Kidney capillary endothelial cell (primary cell): Measurements from ENCODE around the gene MEG3.

Source experiments
- DNase-seq: peaks from one replicate; pipeline ENCODE4 v3.0.0-alpha.2; 2018; ENCODE audit warnings: low spot score

Gene MEG3

DNA sequence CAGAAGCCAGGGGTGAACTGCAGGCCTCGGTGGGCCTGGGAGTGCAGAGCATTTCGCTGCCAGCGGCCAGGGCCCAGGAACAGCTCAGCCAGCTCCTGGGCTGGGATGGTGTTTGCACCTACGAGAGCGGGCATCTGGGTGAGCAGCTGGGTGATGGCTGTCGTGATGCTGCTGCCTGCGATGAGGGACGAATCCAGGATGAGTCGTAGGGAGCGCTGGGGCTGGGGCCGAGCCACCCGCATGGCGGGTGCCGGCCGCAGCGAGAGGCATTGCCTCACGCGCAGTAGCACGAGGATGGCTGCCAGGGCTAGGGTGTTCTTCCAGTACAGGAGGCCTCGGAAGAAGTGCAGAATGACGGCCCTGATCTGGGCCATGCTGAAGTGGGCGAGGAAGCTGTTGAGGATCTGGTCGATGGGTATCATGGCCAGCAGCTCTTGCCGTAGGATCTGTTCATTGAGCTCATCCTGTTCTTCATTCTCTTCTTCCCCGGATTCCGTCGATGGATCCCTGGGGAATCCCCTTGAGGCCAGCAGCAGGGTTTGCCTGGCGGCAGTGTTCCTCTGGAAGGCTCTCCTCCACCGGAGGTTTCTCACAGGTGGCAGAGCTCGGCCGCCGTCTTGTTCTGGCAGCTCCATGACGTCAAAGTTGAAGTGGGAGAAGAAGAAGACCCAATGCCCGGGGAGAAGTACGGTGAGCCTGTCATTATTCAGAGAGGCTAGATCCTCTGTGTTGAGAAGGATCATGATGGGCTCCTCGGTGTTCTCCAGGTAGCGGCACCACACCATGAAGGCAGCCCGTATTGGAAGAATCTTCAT, 55.5 kb downstream of the MEG3 start:
- DNase-seq, result no peak

DNA sequence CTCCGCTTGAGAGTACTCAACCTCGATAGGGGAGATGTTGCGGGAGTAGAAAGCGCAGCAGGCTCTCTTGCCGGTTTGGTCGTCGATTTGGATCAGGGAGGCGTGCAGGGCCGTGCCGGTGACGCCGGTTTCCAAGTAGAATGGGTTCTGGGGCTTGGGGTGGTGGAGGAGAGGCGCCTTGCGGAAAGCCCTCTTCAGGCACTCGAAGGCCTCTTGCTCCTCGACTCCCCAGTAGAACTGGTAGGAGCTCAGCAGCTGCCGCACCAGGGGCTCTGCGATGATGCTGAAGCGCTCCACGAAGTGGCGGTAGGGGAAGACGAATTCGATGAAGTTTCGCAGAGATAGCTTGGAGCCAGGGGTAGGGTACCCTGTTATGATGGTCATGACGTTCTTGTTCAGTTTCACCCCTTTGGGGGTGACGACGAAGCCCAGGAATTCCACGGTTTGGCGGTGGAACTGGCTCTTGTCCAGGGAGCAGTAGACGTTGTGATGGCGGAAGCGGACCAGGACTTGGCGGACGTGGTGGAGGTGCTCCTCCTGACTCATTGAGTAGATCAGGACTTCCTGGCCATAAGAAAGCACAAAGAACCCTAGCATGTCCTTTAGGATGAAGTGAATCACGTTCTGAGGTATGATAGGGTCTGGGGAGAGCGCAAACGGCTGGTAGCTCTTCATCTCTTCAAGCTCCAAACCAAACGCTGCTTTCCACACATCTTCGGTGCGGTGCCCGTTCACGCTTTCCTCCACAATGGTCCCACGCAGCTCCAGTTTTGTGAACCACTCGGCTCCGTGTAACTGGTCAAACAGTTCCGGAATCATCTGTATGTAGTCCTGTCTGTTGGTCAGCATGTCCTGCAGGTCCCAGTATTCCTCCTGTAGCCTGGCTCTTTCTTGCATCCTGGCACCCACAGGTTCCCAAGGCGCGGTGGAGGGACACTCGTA, 56.4 kb downstream of the MEG3 start:
- no peak for DNase-seq

DNA sequence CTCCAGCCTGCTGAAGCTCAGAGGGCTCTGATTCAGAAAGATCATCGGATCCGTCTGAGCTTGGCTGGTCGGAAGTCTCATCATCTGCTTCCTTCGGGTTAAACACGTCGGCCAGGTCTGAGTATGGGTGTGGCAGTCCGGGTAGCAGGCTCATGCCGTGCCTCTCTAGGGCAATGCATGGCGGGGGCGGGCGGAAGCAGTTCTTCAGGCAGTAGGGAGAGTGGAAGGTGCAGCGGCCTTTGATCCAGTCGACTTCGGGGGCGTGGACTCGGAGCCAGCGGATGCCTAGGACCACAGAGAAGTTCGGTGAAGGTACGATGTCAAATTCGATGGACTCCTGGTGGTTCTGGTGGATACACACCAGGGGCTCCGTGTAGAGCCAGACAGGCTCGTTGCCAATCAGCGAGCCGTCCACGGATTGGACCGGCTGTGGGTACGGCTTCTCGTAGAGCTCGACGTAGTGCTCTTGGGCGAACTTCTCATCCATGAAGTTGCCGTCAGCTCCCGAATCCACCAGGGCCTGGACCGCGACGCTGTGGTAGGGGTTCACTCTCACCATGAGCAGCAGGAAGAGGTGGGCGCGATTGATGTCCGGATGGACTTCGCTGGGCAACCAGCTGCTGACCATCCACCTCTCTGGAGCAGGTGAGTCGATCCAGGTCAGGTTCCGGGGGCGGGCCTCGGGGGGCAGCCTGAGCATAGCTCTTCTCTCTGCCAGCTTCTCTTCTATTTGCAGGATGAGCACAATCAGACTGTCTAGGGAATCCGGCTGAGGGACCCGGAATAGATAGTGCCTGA, 57.3 kb downstream of the MEG3 start:
- DNase-seq, result no peak

DNA sequence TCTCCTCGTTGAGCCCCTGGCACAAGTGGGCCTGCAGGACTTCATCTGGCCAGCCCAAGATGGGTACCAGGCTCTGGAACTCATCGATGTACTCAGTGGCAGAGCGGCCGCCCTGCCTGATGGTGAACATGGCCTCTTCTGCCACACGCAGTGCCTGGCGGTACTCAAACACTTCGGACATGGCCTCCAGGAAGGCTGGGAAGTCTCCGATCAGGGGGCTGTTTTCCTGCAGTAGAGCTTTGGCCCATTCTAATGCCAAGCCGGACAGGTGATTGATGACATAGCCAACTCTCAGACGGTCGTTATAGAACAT, 57.8 kb downstream of the MEG3 start:
- DNase-seq, result no peak

DNA sequence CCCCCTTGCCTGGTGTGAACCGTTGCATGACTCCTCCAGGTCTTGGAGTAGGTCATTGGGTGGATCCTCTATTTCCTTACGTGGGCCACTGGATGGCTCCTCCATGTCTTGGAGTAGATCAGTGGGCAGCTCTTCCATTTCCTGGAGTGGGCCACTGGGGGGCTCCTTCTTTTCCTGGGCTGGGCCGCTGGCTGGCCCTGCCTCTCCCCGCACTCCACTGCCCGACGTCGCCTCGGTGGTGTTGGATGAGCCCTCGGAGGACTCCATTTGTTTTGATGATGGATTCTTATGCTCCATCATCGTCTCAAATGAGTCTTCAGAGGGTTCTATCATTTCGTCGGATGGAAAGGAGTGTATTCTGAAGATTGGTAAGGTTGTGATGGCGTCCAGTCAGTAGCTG, 58.5 kb downstream of the MEG3 start:
- no peak for DNase-seq

DNA sequence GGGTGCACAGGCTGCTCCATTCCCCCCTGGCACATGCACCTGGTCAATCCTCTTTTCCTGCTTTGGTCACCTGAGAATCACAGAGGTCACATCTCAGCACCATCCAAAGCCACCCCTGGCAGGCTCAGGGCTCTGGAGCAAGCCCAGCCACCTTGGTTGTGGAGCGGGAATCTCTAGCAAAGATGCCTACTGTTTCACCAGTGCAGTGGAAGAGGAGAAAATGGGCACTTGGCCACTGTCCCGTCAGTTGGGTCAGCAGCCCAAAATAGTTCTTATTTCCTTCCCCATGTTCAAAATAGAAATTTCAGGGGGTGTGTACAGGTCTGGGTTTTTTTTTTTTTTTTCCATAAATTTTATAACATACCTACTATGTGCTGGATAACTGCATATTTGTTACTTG, 59.3 kb downstream of the MEG3 start:
- no peak for DNase-seq

DNA sequence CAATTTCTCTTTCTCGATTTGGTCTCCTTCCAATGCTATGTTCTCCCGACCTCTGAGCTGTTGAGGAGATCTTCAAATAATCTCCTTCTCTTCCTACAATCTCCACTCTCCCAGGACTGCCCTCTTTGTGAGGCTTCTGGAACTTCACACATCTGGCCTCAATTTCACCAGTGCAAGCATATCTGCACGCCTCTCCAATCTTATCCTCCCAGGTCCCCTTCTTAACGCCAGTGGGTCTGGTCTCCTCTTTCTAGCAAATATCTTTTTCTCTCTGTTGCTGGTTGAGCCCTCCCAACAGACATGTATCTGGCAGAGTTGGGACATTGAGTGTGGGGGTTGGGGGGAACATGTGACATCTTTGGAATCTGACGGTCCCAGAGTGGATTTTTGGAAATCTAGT, 59.7 kb downstream of the MEG3 start:
- no peak for DNase-seq

DNA sequence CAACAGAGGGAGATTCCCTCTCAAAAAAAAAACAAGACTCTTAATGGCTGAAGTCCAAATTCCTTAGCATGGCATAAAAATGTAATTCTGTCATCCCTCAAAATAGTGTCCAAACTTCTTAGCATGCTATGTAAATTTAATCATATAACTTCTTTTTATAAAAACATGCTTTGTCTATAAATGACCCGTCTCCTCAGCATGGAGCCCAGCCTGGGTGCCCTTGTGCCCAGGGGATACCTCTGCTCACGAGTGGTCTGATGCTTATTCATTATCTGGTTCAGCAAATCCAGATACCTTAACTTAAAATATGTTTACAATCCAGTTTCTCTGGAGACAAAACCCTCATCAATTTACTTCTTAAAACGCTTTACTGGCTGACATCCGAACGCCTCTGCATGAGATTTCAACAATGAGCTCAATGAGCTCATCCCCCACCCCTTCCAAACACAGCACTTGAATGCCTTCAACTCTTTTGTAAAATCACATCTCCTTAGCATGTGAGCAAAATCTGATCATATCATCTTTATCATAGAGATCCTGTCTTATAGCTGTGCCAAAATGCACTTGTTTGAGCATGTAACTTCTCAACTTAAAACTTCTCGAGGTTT, 61.9 kb downstream of the MEG3 start:
- no peak for DNase-seq

DNA sequence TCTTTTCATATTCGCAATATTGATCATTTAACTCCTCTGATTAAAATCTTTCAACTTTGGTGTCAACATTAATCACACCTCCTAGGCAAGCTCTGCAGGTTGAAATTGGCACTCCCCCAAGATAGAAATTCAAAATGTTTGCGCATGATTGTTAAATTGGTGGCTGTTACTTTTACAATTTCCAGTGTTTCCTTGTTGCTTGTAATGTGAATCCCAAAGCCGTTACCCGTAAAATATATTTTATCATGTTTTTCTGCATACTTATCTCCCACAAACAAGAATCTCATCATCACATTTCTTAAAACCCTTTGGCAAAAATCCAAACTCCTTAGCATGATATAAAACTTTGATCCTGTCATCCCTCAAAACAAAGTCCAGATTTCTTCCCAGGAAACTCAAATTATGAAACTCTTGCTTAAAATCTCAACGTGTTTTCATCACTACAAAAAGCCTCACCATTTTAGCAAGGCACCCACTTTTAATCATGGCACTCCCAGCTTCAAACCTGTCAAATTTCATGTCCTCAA, 62.9 kb downstream of the MEG3 start:
- no peak for DNase-seq

DNA sequence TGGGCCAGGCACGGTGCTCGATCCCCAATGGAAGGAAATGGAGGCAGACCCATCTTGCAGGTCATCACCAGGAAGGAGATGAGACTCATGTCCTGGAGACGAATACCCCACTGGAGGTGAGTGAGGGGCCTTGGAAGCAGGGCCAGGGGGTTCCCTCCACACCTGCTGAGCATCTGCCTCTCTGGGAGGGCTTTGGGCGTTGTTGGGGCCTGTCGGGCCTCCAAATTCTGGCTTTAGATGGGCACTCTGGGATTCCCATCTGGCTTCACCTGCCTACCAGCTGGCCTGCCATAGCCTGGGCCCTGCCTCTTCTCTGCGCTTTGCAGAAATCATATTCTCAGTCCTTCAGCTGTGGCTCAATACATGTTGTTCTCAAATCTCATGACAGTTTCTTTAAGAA, 63.7 kb downstream of the MEG3 start:
- DNase-seq, result no peak

DNA sequence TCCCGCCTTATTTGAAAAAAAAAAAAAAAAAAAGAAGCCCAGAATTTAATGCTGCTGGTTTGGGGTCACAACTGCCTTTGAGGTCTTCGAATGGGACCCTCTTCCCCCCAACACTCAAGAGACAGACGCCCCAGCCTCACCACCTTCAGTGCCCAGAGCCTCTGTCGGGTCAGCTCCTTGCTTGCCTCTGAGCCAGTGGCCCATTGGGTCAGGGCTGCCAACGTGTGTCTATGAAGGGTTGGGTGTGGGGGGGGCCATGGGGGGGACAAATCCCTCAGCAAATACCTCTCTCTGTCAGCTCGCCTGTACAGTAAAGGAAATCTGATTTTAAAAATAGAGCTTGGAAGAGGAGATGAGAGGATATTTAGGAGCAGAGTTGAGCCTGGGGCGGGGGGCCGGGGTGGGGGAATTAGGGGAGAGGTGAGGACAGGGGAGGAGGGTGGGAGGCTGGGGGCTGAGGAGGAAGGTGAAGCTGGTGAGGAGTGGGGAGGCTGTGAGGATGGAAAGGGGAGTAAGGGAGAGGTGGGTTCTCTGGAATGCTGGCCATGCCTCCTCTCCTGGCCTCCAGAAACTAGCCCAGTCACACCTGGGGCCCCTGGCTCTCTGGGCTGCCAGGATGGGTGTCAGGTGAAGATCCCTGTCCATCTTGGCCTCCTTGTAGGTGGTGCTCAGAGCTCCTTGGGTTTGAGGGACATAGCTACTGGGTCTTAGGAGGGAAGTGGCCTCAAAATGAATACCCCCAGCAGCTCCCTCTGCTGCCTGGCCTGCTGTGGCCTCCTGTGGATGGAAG, 64.3 kb downstream of the MEG3 start:
- DNase-seq, result no peak

DNA sequence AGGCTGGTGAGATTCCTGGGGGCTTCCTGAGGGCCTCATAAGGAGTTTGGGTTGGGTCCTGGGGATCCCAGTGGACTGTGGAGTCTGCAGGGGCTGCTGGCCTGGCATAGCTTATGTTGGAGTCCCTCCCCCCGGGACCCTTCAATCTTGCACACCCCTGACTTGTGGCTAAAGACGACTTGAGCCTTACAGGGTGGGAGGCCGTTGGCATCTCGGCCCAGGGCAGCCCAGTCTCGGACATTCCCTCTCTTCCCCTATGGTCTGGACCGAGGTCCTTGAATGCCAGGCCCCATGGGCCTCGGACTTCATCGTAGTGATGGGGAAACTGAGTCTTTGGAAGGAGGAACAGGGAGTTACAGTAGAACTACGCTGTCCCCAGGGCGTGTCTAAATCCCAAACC, 65.1 kb downstream of the MEG3 start:
- DNase-seq, result no peak

DNA sequence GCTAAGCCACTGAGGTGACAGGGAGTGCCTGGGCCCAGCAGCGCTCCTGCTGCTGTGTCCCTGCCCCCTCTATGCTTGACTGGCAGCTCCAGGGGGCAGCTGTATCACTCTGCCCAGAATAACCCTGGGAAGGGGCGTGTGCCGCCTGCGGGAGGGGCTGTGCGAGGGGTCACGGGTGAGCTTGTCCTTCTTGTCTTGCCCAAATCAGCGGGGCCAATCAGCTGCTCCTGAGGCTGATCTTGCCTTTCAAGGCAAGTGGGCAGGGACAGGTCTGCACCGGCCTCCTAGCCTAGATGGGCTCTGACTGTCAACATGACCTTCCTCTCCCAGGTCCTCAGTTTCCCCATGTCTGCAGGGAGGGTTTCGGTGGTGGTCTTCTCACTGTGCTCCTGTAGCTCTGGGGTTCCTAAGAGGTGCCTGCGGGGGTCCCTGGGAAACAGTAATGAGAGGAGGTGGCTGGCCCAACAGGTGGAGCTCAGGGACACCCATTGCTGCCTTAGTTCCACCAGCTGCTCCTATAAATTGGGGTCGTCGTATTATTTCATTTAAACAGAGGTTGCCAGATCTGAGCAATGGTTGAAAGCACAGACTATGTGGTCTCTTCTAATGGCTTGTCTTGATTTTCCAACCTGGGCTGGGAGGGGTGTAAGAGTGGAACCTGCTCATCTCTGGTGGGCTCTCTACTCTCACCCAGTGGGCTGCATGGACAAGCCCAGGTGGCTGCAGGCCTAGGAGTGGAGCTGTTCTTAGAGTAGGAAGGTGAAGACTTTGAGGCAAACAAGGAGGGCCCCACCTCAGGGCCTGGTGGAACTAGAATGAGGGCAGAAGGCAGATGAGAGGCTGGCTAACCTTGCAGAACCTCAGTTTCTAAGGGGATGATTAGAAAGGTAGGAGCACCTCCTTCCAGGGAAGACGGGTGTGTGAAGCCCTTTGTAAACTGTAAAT, 65.9 kb downstream of the MEG3 start:
- no peak for DNase-seq

DNA sequence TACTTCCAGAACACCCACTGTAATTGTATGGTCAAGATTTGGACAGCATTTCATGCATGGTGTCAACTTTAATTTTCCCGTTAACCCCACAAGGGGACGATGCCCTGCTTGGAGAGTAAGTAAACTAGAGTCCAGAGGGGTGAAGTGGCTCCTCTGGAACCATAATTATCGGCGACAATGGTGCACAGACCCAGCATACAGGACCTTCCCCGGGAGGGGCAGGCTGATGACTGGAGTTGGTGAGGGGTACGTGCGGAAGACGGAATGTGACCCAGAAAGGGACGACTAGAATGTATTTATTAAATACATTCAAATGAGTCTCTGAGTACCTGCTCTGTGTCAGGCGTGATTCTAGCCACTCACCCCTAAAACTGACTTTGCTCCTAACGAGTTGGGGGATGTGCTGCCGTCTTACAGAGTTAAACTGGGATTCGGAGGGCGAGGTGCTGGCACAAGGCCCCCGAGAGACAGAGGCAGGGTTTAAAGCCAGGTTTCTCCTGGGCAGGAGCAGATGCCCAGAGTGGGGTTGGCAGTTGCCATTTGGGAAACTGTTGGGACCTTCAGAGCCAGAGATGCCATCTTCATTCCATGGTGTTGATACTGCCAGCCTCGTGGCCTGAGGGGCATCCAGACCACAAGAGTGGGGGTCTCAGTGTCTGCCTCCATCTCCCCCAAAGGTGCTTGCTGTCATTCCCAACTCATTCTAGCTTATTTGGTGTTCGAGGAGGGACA, 66.7 kb downstream of the MEG3 start:
- no peak for DNase-seq

DNA sequence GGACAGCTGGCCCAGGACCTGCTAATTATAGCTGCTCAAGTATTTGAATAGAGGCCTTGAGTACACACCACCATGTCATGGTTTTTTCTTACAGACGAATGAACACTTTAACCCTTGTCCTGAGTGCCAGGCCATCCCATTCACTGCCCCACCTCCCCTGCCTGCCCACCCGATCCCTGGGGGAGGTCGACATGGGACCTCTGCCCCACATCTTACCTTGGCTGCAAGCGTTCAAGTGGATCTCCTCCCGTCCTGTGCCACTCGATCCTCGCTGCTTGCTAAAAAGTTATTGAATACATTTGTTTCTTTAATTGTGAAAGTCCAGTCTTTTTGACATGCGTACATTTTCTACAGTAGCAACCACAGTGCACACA, 67.3 kb downstream of the MEG3 start:
- no peak for DNase-seq

DNA sequence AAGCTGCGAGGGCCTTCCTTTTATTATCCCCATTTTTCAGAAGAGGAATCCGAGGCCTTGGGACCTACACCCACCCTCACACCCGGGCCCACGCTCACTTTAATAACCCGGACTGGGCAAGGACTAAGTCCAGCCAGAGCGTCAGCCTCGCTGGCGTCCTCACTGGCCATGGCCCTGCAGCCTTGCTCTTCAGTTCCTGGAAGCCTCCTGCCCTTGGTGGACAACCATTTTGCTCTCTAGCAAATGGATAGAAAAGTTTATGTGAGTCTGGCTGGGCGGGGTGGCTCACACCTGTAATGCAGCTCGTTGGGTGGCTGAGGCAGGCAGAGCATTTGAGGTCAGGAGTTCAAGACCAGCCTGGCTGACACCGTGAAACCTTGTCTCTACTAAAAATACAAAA, 67.8 kb downstream of the MEG3 start:
- no peak for DNase-seq

DNA sequence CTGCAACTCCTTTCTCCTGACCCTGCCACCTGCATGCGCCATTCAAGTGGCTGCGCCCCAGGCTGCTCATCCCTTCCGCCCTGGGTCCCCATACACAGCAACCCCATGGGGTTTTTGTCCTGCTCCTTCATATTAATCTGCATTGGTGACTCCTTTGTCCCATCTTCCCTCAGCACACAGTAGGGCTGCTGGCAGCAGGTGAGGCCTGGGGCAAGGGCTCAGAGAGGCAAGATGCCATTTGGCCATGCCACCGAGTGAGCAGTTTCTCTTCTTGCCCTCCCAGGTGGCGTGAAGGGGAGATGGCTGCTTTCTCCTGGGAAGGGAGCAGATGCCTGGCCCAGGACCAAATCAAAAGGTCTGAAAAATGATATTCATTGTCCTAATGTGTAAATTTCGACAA, 68.5 kb downstream of the MEG3 start:
- DNase-seq, result no peak

DNA sequence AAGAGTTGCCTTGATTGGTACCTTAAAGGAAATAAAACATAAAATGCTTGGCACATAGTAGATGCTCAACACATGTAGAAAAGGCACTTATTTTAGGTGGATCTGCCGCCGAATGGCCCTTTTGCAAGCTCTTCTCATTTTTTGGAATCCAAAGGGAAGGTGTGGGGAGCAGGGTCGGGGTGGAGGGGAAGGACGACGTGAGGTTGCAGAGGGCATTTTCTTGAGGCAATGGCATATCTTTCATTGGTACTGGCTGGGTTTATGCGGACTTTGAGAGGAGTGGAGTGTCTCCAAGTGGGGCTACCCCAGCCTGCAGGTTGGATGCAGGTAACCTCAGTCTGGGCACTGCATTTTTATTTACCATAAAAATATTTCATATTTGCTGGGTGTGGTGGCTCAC, 69.5 kb downstream of the MEG3 start:
- DNase-seq, result no peak

DNA sequence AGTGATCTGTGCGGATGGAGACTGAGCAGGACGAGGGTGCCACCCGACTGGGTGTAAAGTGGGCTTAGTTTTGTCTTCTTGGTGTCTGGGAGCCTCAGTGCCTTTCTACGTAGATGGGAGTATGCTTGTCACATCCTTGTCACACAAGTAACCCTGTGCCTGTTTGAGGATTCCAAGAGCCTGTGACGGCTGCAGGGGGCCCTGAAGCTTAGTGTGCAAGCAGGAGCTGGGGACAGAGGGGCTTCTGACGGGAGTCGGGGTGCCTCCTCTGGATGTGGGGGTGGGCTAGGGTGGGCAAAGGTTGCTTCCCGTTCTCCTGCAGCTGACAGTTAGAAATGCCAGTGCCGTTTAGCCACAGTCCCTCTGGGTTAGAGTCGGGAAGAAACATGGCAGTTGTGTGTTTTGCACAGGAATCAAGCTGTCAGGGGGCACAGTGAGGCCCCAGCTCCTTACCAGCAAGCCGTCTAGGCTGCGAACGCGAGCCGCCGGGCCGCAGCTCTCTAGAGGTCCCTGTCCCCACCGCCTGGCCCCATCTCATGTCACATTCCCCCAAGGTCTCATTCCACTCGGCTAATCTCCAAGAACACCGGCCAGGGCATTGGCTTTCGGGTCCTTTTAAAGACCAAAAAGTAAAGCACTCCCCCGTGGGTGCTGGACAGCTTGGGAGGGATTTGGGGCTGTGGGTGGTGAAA, 70.6 kb downstream of the MEG3 start:
- DNase-seq, result no peak
